CD4-positive, alpha-beta T cell treated with Interleukin-10 for 1 hour (primary cell): ENCODE measurements around the gene CCL8.

Experiments
- DNase-seq: peaks from one replicate; pipeline ENCODE4 v3.0.0-alpha.2; 2020

The CCL8 gene

DNA sequence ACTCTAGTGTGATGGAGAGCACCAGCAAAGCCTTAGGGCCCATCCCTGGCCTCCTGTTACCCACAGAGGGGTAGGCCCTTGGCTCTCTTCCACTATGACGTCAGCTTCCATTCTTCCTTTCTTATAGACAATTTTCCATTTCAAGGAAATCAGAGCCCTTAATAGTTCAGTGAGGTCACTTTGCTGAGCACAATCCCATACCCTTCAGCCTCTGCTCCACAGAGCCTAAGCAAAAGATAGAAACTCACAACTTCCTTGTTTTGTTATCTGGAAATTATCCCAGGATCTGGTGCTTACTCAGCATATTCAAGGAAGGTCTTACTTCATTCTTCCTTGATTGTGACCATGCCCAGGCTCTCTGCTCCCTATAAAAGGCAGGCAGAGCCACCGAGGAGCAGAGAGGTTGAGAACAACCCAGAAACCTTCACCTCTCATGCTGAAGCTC lies at the start of gene CCL8:
Gene CCL8, plus strand, starts transcription at position 397 of the 445 bp plus-strand sequence. CDS start 67 bp downstream, outside the sequence.
- DNase-seq = no peak

DNA sequence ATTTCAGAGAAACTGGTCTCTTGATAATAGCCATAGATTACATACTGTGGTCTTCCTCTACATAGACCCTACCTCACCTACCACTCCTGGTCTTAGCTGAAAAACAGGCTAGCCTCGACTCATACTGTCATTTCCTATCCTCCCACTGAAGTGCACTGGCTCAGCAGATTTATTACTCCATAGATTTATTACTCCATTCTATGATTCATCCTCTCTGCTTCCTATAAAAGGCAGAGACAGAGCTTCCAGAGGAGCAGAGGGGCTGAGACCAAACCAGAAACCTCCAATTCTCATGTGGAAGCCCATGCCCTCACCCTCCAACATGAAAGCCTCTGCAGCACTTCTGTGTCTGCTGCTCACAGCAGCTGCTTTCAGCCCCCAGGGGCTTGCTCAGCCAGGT lies 49.3 kb upstream of the CCL8 start, which contains the start of gene CCL7:
Gene CCL7, plus strand, starts transcription at position 253 of the 400 bp plus-strand sequence. Its CDS starts 70 bp downstream, at position 323.
- no peak for DNase-seq

DNA sequence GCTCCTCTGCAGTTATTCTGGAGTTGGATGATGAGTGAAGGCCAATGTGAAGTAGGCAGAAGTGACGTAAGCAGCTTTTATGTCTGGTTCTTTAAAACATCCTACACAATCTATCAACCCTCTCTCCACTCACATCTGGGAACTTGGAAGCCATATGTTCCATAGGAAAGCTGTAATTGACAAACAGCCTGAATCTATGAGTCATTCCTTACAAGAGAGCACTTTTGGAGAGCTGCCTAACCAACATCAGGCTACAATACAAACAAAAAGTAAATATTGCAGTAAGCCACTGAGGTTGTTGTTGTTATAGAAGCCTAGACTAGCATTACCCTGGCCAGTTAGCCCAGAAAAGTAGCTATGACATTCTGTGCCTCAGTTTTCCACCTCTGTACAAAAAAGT lies 43.4 kb upstream of the CCL8 start:
- no peak for DNase-seq

DNA sequence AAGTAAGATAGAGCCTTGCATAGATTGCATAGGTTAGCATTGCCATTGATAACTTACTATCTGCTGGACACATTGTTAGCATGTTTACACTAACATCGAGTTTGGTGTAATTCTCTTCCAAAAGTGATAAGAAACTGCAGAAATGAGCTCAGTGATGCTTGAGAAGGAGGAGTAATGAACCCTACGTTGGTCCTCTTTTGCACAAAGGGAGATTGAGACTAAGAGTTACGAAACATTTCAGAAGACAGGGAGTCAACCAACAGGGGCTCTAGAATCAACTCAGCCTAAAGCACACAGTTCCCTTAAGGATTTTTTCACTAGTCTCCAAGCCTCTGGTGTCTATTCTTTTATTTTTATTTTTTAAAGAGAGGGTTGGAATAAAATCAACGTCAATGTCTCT lies 42.4 kb upstream of the CCL8 start:
- DNase-seq = no peak

DNA sequence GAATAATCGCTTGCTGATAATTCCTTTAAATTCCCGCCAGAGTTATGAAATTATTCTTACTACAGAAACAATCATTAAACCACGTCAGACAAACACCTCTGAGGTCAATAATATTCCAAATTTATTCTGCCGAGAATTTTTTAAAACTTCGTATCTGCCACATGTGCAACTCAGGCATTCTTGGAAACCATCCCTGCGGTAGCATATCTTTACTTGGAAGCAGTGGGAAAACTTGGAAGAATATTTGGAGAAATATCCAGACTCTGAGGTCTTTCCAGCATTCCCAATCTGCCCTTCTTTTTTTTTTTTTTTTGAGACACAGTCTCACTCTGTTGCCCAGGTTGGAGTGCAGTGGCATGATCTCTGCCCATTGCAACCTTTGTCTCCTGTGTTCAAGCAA lies 35.7 kb upstream of the CCL8 start:
- DNase-seq = no peak

DNA sequence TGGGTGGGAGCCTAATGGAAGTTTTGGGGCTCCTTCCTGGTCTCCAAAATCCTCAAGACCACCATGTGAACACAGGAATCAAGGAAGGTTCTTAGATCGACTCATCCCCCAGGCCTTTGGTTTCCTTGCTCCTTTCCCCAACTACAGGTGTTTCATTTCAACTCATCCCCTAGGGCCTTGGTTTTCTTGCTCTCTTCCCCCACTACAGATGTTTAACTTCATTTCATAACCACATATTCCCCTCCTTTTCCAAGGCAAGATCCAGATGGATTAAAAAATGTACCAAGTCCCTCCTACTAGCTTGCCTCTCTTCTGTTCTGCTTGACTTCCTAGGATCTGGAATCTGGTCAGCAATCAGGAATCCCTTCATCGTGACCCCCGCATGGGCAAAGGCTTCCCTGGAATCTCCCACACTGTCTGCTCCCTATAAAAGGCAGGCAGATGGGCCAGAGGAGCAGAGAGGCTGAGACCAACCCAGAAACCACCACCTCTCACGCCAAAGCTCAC lies 33.9 kb upstream of the CCL8 start, which contains the start of gene CCL11:
Gene CCL11, plus strand, starts transcription at position 457 of the 507 bp plus-strand sequence. CDS start 67 bp downstream, outside the sequence.
- no peak for DNase-seq

DNA sequence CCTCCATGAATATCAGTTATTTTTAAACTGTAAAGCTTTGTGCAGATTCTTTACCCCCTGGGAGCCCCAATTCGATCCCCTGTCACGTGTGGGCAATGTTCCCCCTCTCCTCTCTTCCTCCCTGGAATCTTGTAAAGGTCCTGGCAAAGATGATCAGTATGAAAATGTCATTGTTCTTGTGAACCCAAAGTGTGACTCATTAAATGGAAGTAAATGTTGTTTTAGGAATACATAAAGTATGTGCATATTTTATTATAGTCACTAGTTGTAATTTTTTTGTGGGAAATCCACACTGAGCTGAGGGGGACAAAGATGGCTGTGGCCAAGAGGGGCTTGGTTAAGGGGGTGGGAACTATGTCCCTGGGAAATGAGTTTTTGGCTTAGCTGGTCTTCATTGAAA lies 31.4 kb upstream of the CCL8 start:
- DNase-seq = no peak

DNA sequence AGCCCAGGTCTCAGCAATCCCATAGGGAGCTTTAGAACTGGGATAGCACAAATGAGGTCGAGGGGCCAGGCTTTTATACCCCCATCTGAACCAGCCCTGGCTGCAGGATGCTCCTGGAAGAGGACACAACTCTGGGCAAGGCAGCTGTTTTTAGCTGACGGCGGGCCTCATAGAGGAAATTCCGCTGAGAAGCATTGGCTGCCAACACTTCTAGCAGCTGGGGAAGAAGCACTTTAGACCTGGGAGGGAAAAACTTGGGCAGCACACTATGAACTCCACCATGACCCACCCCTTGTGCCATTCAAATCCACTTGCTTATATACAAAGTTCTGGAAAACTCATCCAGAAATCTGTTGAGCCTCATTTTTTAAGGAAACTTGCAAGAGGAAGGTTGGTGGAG lies 28.6 kb upstream of the CCL8 start:
- no peak for DNase-seq

DNA sequence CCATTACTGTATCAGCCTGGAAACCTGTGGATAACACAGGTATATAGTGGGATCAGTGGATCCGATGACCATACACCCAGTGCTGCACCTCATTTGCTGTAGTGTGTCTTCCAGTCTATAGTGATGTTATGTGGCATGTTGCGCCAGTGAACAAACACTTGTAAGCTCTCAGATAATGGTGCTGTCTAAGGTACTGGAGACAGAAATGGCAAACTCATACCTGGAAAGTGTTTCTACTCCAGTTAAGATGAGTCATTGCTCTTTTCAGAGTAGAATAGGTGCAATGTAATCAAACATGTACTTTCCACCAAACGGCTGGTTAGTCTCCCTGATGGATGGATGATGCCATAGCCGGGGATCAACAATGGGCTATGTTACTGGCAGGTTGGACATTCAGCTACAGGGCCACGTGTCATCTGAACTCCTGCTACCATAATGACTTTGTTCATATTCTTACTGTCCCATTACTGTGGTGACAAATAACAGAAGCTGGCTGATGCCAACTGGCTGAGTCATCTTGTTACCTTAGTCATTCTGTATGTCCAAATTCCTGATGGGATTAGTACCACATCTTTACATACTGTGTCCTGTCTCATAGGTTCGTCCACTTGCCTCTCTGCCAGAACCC lies 27.4 kb upstream of the CCL8 start:
- DNase-seq = no peak

DNA sequence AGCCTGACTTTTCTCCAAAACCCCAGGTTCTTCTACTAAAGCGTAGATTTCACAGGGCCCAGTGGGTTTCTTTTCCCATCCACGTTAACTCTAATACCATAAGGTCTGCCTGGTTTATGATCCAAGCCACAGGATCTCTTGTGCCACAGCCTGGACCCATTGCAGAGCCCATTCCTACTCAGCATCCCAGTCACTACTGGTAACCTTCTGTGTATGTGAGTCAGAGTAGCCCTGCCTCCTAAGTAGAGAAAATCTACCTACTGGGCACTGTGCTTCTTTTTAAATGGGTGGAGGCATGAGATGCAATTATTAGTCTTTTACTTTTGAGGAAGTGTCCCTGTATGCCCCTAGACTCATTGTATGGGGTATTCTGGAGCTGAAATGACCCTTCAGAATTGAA lies 20.2 kb upstream of the CCL8 start:
- no peak for DNase-seq

DNA sequence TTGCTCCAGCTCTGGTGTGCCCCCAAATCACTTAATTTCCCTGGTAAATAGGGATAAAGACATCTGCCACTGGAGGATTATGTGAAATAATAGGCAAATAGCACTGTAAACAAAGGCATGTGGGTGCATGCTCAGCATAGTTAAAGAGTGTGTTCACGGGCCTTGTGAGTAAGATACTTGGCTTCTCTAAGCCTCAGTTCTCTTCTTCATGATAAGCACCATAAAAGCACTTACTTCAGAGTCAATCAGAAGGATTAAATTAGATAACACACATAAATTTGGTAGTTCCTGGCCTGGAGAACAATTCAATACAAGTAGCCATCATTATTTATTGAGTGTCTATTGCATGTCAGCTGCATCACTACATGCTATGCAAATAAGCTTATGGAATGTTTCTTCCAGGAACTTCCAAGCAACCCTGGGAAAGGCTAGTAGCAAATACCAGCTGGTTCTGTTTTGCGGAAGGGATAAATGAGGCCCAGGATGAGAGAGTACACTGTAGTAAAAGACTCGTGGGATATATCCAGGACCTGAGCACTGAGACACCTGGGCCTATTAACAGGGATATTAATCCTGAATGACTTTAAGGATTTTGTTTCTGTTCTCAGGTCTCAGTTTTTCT lies 19.2 kb upstream of the CCL8 start:
- no peak for DNase-seq

DNA sequence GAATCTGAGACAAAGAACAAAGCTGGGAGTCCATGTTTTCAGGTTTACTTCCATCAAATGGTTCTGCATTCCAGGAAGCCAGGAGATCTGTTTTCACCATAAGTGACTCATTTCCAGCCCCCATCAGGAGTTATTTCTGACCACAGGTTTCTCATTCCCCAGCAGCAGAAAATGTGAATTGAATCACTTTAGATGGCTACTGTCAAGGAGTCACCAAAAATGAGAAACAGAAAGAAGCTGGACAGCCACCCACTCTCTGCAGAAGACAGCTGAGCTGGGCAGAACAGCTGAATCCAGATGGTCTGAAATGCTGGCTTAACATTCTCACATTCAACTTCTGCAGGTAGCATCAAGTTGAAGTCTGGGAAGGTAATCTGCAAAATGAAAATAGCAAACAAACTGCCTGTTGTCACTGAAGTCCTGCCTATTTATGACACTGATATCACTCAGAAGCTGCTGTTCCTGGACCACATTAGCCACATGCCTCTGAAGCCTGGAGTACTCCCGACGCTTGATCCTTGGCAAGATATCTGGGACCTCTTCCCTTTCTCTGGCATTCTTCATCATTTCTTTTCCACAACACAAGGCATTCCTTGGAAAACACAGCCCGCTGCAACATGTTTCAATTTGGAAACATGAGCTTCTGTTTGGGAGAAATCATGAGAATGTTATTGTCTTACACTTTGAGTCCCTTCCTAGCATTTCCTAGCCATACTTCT lies 18.4 kb upstream of the CCL8 start:
- DNase-seq = no peak

DNA sequence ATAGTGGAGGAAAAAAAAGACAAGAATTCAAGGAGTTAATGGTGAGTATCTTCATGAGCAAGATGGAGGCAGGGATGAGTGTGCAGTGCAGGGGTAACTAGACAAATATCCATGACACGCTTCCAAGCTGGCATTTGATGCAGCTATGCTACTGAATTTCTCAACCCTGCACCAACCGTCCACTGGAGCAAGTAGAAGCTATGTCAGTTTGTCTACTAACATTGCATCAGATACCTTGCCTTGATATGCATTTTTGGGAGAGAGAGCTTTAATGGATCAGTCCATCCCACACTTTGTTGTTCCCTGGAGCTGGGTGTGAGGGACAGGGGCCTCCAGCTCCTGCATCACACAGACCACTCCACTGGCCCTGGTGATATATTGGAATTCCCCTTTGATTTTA lies 17.2 kb upstream of the CCL8 start:
- no peak for DNase-seq

DNA sequence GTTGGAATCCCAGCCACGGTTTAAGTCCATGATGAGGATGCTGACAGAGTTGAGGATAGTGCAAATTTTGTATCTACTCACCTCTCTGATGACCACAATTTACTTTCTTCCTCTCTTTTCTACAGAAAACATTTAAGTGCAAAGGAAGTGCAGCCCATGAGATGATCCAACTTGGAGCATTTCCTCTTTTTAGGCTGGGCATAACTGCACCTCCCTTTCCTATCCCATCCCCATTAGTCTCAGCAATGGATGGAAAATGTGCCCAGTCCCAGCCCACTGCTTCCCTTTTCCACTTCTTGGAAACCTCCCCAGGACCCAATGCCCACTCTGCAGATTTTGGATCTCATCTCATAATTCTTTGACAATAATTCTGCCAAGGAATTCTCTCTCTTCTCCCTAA lies 16.6 kb upstream of the CCL8 start:
- no peak for DNase-seq

DNA sequence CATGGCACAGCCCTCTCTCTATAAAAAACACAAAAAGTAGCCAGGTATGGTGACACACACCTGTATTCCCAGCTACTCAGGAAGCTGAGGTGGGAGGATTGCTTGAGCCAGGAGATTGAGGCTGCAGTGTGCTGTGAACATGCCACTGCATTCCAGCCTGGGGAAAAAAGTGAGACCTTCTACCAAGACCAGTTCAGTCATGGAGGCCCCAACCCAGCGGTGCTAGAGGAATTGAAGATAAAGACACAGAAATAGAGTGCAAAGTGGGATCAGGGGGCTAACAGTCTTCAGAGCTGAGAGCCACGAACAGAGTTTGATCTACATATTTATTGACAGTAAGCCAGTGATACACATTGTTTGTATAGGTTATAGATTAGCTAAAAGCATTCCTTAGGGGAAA lies 15.6 kb upstream of the CCL8 start:
- DNase-seq = no peak

DNA sequence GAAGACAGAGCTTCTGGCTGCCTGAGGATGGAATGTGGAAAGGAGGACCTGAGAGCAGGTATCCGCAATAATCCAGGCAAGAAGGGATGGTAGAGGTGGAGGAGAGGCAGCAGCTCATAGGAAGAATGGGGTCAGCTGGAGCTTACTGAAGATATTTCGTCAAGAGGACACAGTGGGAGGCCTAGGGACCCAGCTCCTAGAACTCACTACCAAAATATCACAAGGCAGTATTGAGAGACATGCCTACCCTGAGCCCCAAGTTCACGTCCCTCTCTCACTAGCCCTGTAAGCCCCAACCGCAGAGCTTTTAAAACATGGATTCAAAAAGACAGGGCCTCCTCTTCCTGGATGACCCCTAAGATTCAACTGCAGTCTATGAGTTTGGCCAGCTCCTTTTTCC lies 14.2 kb upstream of the CCL8 start:
- no peak for DNase-seq

DNA sequence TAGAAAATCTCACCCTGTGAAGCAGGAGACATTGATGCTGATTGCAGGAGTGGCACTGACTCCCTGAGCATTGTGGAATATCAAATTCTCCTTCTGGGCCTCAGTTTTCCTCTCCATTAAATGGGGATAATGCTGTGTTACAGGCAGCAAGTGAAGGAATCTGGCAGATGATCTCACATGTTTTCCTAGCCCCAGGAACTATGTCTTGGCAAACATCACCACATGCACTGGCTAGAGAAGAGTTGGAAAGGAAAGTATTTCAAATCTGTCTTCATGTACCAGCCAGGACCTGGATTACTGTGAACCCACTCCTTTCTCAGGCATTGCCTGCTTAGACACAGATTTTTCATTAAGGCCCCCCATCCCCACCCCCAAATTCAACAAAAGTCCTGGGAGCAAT lies 13.6 kb upstream of the CCL8 start:
- DNase-seq = no peak

DNA sequence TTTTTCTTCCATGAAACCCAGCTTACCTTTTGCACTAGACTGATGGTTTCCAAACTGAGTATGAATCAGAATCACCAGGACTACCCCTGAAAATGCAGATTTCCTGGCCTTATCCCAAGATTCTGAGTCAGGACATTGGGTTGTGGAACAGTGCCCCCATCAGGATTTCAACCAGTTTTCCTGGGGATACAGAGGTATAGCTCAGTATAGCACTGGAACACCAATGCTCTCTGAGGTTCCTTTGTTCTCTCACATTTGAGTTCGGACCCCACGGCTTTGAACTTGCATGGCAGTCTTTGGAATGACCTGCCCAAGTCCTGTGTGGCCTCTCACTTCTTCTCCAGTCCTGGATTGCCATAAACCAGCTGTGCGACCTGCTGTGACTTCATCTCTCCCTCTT lies 12.8 kb upstream of the CCL8 start:
- DNase-seq = no peak

DNA sequence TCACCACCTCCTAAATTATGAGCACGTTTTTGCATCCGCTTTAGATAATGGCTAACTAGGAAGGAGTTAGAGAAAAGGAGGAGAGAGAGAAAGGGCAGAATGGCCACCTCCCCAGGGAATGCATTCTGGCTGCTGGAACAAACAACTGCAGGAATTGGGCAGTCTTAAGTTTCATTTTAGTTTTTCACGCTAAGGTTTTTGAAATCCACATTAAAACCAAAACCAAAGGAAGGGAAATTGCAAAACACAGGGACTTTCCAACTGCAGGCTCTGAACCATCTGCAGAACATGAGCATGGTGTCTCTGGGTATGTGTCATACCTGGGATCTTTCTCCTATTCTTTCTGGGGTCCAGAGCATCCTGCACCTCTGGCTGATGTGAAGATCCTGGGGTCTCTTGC lies 12.1 kb upstream of the CCL8 start:
- DNase-seq = no peak

DNA sequence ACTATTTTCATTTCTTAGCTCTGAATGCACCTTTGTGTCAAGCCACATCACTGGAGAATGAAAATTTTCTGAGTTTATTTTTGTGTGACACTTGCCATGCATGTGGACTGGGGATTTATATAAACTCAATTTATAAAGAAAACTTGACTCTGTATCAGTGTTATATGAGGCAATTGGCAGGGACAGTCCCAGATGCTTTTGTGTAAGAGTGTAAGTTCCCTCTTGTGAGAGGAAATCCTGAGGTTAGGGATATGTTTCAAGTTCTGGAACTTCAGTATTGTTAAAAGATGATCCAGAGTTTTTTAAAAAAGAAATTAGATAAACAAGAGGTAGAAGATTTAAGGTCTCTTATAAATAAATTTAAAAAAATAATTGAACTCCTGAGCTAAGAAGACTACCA lies 10.9 kb upstream of the CCL8 start:
- DNase-seq = no peak

DNA sequence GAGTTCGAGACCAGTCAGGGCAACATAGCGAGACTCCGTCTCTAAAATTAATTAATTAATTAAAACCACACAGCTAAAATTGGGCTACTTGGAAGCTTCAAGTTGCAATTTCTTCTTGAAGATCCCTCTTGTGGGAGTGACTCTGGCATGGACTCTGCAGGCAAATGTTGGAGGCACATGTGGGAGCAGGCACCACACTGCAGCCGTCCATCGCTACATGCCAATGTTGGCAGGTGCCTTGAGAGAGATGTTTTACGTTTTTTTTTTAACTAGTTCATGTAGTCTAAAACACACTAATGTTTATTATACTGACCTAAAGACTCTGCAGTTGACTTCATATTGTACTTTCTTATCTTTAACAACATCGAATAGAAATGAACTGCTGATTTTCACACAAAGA lies 7.9 kb upstream of the CCL8 start:
- no peak for DNase-seq

DNA sequence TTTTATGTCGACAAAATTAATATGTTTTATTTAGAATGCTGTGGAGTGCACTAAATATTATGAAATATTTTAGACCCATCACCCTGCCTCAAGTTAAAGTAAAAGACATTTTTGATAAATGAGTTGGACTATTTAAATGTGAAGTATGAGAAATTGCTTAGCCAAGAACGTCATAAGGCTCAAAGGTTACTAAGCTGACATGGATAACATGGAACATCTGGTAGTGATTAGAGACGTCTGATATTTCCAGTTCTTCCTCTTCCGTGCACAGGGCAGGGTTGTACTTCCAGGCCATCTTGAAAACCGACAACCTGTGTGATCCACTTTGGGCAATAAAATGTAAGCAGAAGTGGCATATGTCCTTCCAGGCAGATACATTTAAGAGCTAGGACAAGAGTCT lies 7.2 kb upstream of the CCL8 start:
- DNase-seq = no peak

DNA sequence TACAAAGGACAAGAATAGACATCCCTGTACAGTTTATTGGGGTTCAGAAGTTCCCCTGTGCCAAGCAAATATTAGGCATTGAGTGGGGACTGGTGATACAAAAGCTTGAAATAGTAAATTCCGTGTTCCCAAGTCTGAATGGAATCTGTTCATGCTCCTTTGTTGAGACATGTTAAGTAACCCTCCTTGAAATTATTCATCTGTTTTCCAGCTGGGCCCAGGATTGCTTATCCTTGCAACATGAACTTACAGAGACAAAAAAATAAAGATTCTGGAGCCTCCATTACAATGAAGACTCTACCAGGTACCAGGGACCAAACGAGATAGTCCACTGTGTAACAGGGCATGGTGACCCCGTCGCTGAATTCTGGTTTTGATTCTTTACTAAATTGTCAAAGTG lies 6.1 kb upstream of the CCL8 start:
- no peak for DNase-seq

DNA sequence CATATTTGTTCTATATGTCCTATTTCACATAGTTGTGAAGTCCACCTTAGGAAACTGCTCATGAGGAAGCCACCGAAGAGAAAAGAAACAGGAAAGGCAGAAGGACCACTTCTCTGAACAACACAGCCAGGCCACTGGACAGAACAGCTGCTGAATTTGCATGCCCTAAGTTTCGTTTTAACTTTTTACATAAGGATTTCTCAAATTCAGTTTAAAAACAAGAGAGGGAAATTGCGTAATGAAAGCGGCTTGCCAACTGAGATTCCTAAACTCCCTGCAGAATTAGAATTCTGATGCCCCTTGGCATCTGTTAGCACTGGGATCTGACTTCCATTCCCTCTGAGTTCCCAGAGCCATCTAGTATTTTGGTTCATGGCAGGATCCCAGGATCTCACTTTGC lies 5.0 kb upstream of the CCL8 start:
- DNase-seq = no peak
